ENCODE results near the gene BCAS4. TPM values are rescaled to one million over a fixed set of nuclear protein-coding genes. Genes with fewer than 3 reads are reported as not detected.
A peak's percentile ranks its signal among the peaks of the same experiment; 100 is the strongest.

The BCAS4 gene
- total RNA-seq, 1 donor from 2014 or later: 9.3 TPM

DNA sequence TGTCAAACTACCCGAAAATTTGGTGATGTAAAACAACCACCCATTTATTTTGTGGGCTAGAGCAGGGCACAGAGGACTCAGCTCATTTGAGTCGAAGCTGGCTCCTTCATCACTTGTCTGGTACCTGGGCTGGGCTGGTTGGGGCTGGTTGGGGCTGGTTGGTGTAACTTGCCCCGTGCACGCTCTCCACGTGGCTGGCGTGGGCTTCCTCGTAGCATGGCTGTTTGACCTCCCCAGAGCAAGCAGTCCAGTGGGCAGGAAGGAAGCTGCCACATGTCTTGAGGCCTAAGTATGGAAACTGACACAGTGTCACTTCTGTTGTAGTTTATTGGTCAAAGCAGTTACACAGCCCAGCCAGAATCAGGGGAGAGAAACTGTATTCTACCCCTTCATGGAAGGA, 27.1 kb downstream of the BCAS4 start:
- TF ChIP-seq CTCF (conservative IDR thresholded peaks at IDR 0.05): no peak
- peaks cover 4% of the 10 kb centered on the region for H3K9me3 Mint-ChIP-seq
- no peak overlapping the region for H3K4me3 Mint-ChIP-seq
- H3K36me3 Mint-ChIP-seq: peaks cover 3% of the 10 kb centered on the region
- DNase-seq (ENCODE audit: extremely low spot score, unreplicated experiment): no peak
- no peak overlapping the region for H3K27ac Mint-ChIP-seq
- H3K27me3 Mint-ChIP-seq: no peaks in the 10 kb centered on the region
- peaks cover 22% of the 10 kb centered on the region for H3K4me1 Mint-ChIP-seq (ENCODE audit: unreplicated experiment)

DNA sequence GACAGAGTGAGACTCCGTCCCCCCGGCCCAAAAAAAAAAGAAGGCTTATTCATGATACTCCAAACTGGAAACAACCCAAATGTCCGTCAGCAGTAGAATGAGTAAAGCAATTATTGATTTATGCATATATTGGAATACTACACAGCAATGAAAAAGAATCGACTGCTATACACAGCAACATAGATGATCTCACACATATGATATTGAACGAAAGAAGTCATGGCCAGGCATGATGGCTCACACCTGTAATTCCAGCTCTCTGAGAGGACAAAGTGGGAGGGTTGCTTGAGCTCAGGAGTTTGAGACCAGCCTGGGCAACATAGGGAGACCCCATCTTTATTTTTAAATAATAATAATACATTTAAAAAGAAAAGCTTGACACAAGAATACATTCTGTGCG, 28.5 kb downstream of the BCAS4 start:
- Mint-ChIP-seq H3K9me3 (peaks cover 4% of the 10 kb centered on the region), H3K4me3 (no peak overlapping the region), H3K36me3 (peaks cover 3% of the 10 kb centered on the region), H3K27ac (no peak overlapping the region), H3K4me1 (ENCODE audit: unreplicated experiment) (peaks cover 20% of the 10 kb centered on the region), H3K27me3 (no peaks in the 10 kb centered on the region)
- no peak for DNase-seq (ENCODE audit: extremely low spot score, unreplicated experiment)
- TF ChIP-seq CTCF (conservative IDR thresholded peaks at IDR 0.05): no peak

DNA sequence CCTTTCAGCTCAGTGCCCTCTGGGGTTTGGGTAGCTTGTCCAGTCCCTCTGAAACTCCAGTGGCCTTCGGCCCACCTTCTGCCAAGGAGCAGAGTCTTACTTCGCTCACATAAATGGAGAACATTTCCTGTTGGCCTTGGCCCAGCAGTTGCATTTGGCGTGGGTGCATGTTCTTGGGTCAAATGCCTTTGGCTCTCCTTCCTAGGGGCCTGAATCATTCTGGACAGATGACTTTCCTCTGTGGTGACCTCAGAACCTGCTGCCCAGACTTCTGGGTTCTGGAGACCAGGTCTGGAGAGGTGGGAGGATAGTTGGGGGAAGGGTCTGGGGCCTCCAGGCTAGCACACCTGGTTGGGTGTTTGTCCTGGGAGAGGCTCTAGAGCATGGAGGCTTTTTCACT, 29.3 kb downstream of the BCAS4 start:
- H3K9me3 Mint-ChIP-seq: no peaks in the 10 kb centered on the region
- H3K36me3 Mint-ChIP-seq: no peaks in the 10 kb centered on the region
- no peak overlapping the region for H3K4me3 Mint-ChIP-seq
- no peak for DNase-seq (ENCODE audit: extremely low spot score, unreplicated experiment)
- peaks cover 16% of the 10 kb centered on the region for H3K4me1 Mint-ChIP-seq (ENCODE audit: unreplicated experiment)
- H3K27me3 Mint-ChIP-seq: no peaks in the 10 kb centered on the region
- TF ChIP-seq CTCF (conservative IDR thresholded peaks at IDR 0.05): no peak
- no peak overlapping the region for H3K27ac Mint-ChIP-seq

GRCh38 chr20:50826121-50826520, 31.3 kb downstream of the BCAS4 start:
- no peaks in the 10 kb centered on the region for H3K9me3 Mint-ChIP-seq
- peaks cover 8% of the 10 kb centered on the region for H3K4me1 Mint-ChIP-seq (ENCODE audit: unreplicated experiment)
- no peak overlapping the region for H3K4me3 Mint-ChIP-seq
- H3K27ac Mint-ChIP-seq: peak overlapping the region; percentile 11
- no peaks in the 10 kb centered on the region for H3K36me3 Mint-ChIP-seq
- DNase-seq (ENCODE audit: extremely low spot score, unreplicated experiment): no peak
- TF ChIP-seq CTCF (conservative IDR thresholded peaks at IDR 0.05): no peak
- no peaks in the 10 kb centered on the region for H3K27me3 Mint-ChIP-seq

- Mint-ChIP-seq H3K4me1 (ENCODE audit: unreplicated experiment) (peaks cover 8% of the 10 kb centered on the region), H3K4me3 (no peak overlapping the region), H3K27me3 (no peaks in the 10 kb centered on the region), H3K36me3 (no peaks in the 10 kb centered on the region), H3K9me3 (no peaks in the 10 kb centered on the region), H3K27ac (no peak overlapping the region)
- no peak for DNase-seq (ENCODE audit: extremely low spot score, unreplicated experiment)
- no peak for TF ChIP-seq CTCF (conservative IDR thresholded peaks at IDR 0.05)
These were observed 33.7 kb downstream of the BCAS4 start for GRCh38 chr20:50828363-50829136.

Measured in type B pancreatic cell (in vitro differentiated cells).